GM18951 (cell line): ENCODE measurements around the gene RRBP1.

Experiments used
- POLR2A ChIP-seq: IDR thresholded peaks from 4 replicates; pipeline ENCODE4 v1.6.1; 2011; ENCODE audit warnings: mild to moderate bottlenecking; ENCODE audit not compliant: insufficient read length, insufficient read depth; ENCODE audit errors: extremely low read depth
- in situ Hi-C: fragments of 300-500 bp; cut with MboI; formaldehyde crosslinking; loops from one replicate; pipeline ENCODE4 v1.12.0; 2022; ENCODE audit warnings: low sequenced_read_pairs, mixed read lengths, inconsistent platforms; ENCODE audit not compliant: unreplicated experiment

RRBP1 gene

DNA sequence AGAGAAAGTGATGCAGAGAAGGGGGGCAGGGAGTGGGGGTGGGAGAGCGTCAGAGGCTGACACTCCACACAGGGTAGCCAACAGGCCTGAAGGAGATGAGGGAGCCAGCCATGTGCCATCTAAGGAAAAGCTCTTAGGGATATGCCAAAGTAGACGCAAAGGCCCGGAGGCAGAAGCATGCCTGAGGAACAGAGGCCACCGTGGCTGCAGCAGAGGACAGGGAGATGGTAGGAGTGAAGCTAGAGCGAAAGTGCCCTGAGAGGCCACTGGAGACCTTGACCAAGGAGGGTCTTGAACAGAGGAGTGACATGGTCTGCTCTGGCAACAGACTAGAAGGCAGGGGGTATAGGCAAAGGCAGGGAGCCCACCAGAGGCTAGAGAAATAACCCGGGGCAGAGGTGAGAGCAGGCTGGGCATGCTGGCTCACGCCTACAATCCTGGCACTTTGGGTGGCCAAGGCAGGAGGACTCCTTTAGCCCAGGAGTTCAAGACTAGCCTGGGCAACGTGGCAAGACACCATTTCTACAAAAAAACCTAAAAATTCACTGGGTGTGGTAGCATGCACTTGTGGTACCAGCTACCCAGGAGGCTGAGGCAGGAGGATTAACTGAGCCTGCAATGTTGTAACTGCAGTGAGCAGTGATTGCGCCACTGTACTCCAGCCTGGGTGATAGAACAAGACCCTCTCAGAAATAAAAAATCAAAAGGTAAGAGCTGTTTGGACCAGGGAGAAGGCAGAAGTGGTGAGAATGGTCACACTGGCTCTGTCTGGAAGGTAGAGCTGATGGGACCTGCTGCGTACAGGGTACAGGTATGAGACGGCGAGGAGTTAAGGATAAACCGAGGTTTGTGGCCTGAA lies 6.3 kb downstream of the RRBP1 start:
- TF ChIP-seq POLR2A, result no peak
- in situ Hi-C loops, result loop anchor here (25.0 kb wide), 1 partner anchor 212 kb away; no protein-coding TSS in a partner anchor

DNA sequence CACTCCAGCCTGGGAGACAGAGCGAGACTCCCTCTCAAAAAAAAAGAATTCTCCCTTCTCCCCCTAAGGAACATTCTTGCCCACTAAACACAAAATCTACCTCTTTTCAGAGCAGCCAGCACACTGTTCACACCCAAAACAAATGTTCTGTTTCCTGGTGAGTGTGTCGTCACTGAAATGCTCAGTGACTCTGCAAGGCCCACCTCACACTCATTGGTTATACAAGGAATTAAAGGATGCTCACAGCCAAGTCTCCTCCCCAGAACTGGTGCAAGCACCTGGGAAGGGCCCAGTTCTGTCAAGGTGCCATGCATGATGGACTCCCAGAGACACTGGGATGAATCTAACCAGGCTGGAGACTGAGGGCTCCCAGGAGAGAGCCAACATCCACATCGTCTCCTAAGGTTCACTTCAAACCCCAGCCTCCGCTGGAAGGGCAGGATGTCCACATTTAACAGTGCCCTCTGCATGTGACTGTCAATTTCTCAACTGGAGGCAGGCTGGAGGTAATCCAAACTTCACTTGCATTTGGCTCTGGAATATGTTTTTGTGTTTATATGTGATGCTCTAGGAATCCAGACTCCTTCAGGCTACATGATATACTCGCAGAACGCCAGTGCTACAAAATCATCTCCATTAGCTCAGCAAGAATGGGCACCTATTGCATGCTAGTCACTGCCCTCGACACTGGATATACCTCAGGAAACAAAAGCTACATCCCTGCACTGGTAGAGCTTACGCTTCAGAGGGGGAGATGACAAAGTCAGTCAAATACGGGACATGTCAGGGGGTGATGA lies 7.1 kb downstream of the RRBP1 start:
- no peak for TF ChIP-seq POLR2A
- in situ Hi-C loops, result loop anchor here (25.0 kb wide), 1 partner anchor 212 kb away; no protein-coding TSS in a partner anchor

DNA sequence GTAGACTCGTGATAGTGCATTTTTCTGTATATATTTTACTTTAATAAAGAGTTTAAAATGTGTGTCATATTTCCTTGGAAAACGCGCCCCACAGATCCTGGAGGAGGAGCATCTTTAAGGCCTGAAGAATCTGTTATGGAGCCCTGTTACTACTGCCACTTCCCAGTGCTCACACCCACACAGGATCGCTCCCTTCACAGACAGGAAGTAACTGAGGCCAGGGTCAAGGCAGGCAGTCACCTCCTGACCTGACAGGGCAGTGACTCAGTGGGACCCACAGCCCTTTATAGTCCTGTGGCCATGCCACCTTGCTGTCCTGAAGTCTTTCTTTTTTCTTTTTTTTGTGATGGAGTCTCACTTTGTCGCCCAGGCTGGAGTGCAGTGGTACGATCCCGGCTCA lies 9.0 kb downstream of the RRBP1 start:
- TF ChIP-seq POLR2A, result no peak
- in situ Hi-C loops, result no loop called here

DNA sequence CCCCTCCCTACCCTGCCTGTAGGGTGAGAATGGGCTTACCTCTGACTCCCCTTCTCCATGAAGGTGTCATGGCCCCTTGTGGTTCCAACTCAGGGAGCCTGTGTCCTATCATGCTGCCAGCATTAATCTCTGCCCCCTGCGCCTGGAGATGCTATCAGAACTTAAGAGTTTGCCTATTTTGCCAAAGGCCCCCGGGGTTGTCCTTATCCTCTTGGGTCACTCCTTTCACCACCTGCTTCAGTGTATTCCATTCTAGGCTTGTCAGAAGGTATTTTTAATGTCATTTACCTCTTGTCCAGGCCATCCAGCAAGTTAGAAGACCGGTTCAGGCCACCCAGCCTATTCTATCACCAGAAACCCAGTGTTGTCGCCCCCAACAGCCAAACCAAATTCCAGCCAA lies 10.5 kb downstream of the RRBP1 start:
- in situ Hi-C loops, result no loop called here
- no peak for TF ChIP-seq POLR2A

DNA sequence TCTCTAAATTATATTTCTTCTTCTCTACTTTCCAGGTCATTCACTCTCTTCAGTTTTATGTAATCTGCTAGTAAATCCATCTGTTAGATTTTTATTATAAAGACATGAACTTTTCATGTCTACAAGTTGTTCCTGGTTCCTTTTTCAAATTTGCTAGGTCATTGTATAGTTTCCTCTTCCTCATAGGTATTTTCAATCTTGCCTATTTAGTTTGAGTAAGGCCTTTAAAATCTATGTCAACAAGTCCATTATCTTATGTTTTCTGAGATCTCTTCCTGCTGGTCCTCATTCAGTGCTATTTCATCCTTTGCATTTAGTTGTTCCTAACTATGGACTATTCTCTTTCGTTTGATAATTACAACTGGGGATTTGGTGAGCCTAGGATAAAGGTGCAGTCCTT lies 11.0 kb downstream of the RRBP1 start:
- no peak for TF ChIP-seq POLR2A
- in situ Hi-C loops, result no loop called here

DNA sequence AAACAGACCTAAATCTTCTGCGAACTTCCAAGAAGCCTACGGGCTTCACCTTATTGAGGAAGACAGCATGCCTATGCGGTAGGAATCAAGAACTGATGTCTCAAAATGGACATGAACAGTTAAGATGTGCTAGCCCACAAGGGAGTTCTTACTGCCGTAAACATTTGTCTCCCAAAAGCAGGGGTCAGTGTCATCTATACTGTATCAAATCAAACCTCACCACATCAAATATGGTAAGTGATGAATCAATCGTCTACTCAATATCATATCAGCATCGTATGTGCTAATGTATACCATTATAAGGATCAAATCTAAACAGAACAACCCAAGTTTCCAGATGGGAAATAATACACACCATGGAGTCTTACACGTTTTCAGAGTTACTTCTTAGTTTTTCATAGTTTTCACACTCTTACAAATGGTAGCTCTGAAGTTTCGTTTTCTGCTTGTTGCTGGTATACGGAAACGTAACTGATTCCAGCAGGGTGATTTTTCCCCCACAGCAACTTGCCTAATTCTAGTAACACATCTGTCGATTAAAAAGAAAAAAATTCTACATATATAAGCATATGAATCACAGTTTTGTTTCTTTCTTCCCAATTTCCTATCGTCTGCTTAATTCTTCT lies 12.6 kb downstream of the RRBP1 start:
- in situ Hi-C loops, result no loop called here
- TF ChIP-seq POLR2A, result no peak

DNA sequence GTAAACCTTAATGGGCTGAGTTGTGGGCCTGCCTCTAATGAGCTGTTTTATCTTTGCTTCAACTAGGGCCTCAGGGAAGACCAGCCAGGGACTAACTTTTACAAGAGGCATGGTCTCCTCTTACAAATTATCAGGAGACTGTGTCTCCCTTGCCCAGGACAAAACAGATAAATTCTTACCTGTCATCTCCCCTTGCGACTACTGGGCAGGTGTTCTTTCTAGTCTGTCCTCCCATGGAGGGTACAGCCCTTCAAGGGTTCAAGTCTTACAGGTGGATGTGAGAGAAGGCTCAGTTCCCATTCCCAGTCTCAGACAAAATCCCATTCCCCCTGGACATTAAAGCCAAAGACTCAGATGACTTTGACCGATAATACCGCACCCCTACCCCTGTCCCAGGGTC lies 13.6 kb downstream of the RRBP1 start:
- in situ Hi-C loops, result no loop called here

DNA sequence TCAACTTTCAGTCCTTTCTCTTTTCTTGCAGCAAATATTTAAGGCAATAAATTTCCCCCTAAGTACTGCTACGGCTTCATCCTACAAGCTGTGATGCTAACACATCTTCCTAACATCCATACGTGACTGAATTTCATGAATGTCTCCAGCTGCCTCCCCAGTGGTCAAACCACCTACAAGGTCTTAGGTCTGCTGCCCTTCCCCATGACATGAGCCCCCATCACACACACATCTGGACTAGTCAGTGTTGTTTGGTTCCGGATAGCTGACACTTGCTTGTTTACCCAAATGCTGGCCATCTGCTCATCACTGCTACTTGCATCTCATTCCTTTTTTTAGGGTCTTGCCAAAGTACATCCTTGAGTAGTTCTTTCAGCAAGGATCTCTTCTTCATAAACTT lies 14.6 kb downstream of the RRBP1 start:
- in situ Hi-C loops, result no loop called here

More for the DNA sequence above, 13.6 kb downstream of the RRBP1 start:
- TF ChIP-seq POLR2A, result no peak

DNA sequence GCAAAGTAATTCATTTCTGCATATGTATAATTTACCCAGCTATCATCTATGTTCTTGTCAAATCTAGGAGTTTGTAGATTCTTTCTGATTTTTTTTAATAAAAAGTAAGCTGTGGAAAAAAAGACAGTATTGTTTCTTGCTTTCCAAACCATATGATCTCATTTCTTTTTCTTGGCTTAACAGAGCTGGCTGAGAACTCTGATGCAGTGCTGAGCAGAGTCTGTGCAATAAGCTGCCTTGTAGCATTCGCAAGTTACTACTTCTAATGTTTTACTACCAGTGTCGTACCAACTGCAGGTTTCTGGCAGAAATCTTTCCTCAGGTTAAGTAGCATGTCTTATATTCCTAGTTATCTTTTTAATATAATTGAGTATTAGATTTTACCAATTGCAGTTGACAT lies 15.6 kb downstream of the RRBP1 start:
- TF ChIP-seq POLR2A, result no peak
- in situ Hi-C loops, result no loop called here

More for the DNA sequence above, 14.6 kb downstream of the RRBP1 start:
- TF ChIP-seq POLR2A, result no peak

DNA sequence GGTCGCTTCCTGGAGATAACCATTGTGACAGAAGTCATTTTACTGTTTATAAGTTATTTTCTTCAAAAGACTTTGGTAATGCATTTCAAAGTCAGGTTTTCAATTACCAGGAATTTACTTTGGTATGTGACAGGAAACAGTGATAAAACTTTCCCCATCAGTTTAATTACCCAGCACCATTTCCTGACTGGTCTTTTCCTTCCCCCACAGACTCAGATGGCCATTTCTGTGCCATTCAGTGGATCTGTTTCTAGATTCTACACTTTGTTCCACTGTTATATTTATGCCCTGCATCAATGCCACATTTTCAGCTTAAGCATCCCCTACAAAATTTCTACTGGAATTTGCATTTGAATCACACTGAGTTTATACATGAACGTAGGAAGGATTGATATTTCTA lies 16.3 kb downstream of the RRBP1 start:
- TF ChIP-seq POLR2A, result no peak
- in situ Hi-C loops, result no loop called here

DNA sequence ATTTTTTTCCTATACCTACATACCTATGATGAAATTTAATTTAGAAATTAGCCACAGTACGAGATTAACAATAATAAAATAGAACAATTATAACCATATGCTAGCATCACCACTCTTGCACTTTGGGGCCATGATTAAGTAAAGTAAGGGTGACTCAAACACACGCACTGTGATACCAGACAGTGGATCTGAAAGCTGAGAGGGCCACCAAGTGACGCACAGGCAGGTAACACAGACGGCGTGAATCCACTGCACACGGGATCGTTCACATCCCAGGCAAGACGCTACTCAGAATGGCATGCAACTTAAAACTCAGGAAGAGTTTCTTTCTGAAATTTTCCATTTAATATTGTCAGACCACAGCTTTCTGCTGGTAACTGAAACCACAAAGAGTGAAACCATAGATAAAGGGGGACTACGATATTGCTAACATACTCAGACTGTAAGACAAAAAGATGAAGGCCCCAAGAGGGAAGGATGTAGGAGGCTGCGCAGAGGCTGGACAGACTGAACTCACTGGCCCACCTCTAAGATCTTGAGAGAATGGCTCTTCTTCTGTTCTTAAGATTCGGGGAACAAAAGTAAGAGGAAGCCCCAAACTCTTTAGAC lies 17.9 kb downstream of the RRBP1 start:
- no peak for TF ChIP-seq POLR2A
- in situ Hi-C loops, result no loop called here

DNA sequence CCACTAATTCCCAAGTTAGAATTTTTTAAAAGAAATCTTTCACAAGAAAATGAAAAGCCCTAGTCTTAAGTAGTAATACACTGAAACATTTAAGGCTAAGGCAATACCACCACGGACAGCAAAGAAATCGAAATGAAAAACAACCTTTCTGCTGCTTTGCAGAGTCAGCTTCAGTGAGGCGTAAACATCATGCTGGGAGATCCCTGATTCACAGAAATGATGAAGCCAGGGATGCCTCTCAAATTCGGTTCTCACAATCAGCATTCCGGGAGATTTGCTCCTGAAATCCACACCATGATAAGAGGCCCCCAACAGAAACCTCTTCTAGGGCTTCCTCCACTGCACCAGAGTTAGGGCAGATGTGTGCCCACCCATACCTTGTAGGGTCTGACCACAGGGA lies 18.6 kb downstream of the RRBP1 start:
- in situ Hi-C loops, result no loop called here
- TF ChIP-seq POLR2A, result no peak

DNA sequence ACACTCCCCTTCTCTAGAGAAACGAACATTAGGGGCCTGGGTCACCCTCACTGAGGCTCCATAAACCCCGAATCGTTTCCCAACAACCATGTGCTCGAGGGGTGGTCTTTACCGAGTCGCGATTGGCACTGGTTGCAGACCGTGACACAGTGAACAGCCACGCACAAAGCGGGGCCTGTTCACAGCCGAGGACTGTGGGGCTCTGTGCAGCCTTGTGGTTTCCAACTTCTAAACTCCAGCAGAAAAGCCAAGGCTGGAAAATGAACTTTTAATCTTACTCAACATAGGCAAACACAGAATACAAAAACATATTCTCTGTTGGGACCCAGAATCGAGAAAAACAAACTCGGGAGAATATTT lies 19.0 kb downstream of the RRBP1 start:
- no peak for TF ChIP-seq POLR2A
- in situ Hi-C loops, result no loop called here
